GM18868 (cell line): ENCODE measurements around the gene DSCAM.

Experiments used
- ATAC-seq: cut with Tn5 transposase; IDR thresholded peaks from one replicate; pipeline ENCODE4 v1.9.1; 2021; ENCODE audit warnings: mild to moderate bottlenecking, moderate library complexity; ENCODE audit not compliant: unreplicated experiment

DSCAM gene

DNA sequence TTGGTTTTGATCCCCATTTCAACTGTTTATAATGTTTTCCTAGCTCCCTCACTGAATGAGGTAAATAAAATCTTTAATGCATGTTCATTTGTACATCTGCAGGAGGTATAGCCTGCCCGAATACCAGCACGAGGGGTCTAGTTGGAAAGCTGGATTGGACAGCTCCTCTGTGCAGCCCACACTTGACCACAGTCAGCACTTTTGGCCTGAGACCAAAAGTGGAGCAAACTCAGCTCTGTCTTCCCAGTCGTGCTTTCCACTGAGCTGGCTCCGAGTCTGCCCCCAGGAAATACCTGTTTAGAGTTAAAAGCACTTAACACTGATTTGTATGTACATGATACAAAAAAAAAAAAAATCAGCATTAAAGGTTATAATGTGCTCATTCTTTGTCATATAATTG lies 224.4 kb downstream of the DSCAM start:
- ATAC-seq: no peak

DNA sequence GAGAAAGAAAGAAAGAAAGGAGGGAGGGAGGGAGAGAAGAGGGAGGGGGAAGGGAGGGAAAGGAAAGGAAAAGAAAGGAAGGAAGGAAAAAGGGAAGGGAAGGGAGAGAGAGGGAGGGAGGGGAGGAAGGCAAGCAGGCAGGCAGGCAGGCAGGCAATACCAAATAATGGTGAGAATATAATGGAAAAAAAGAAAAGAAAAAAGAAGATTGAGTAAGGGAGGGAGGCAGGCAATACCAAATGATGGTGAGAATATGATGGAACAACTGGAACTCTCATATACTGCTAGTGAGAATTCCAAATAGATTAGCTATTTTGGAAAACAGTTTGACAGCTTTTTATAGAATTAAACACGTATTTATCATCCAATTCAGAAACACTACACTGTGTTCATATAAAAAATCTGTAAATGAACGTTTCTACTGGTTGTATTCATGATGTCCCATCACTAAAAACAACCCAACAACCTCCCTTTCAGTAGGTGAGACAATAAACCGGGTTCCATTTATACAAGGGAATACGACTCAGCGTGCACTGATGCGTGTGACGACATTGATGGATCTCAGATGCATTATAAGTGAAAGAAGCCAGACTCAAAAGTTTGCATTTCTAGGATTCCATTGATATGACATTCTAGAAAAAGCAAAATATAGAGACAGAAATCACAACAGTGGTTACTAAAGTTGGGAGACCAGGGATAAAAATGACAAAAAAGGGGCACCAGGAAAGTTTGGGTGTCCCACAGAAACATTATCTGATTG lies 226.4 kb downstream of the DSCAM start:
- ATAC-seq: no peak

DNA sequence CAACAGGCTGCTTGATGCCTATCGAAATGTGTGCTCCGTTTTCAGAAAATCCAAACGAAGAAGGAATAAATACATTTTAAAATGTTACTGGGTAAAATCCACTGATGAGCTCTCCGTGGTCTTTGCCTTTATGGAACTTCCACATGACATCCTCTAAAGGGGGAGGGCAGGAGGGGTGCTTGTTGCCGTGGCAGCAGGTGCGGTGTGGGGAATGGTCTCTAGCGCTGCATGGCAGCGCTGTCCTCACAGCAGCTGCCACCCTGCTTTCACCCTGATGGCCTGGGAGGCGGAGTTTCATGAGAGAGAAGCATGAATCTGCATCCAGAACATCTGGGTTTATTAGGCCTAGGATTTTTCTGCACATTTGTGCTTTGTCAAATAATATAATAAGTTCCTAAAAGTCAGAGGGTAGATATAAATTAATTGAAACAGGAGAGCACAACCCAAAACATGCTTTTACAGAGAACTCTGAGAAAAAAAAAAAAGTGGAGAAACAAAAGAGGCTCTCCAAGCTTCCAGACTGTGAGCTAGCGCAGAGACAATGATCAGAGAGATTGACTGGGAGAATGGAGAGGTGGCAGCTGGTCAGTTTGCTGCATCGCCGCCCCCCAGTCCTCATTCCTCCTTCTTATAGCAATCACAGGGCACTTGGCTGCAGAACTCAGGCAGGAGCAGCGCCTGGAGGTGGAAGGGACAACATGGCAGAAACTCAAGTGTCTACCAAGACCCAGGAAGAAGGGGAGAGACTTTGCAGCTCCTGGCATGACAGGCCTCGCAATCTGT lies 228.6 kb downstream of the DSCAM start:
- no peak for ATAC-seq

DNA sequence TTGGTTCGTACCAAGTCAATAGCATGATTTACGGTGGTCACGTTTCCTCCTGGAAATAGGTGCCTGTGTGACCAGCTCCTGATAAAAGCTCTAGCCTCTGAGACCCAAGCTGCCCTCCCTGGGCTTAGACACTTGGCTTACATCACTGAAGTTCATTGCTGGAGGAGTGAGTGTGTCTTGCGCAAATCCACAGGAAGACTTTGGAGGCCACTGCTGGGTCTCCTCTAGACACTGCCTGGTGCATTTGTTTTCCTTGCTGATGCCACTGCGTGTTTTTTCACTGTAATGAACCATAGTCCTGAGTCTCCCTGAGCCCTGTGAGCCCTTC lies 230.6 kb downstream of the DSCAM start:
- no peak for ATAC-seq

DNA sequence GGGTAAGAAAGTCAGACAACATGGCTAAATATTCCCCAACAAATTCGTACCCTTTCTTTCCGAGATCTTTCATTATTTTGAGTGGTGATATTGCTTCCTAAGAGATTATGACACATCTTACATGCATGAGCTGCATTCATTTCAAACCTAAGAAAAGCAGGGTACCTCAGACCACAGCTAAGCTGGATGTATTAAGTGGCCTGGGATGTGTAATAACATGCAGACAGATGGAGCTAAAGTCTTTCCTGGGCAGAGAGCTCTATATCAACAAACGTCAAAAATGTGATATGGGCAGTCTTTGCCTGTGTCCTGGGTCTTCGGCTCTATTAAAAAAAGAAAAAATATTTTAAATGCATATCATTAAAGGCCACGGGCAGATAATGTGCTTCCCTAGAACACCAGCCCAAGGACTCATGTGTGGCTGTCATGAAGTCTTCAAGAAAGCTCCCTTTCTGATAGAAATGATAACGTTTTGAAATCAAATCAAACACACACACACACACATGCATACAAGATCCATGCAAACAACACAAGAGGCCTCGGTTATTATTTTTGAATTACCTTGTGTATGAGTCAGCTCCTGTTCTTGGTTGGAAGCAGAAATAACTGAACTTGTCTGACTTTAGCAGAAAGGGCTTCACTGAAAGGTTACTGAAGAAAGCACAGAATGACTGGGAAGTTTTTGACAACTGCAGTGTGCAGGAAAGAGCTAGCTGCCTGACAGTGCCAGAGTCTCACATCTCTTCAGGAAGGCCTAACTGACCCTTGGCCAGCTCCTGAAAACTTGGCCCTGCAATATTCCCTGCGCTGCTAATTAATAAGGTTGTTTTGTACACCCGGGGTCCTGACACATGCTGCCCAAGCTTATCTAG lies 231.2 kb downstream of the DSCAM start:
- ATAC-seq: no peak

DNA sequence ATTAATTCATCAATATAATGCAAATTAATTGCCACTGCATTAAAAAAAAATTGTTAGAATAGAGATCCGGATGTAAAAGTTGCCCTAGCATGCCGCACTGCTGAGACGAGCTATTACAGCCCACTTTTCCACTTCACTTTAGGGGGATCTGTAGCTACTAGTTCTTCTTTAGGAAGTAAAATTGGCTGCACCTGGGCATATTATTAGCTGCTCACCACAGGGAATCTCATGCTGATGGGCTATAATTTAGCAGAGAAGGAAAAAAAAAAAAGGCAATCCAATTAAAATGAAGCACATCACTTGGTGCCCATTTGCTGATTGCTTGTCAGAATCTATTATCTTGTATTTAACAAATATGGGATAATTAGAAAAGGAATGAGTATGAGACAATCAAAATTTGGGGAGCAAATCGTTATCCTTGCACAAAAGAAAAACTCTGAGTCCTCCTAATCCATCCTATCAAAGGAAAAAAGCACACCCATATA lies 233.4 kb downstream of the DSCAM start:
- no peak for ATAC-seq

DNA sequence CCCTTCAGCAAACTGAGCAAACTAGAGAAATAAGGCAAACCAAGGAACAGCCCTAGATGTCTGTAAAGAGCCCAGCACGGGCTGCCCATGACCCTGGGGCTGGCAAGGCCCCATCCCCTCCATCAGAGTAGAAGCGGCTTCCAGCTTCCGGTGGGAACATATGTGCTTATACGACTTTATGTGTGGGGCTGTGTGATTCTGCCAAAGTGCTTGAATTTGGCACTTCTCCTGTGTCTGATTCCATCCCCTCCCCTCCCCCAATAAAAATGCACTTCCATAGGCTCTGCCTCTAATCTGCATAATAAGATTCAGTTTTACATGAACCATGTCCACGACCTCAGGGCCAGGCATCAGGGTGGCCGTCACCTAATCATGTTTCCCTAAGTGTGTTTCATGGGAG lies 236.6 kb downstream of the DSCAM start:
- ATAC-seq: no peak

DNA sequence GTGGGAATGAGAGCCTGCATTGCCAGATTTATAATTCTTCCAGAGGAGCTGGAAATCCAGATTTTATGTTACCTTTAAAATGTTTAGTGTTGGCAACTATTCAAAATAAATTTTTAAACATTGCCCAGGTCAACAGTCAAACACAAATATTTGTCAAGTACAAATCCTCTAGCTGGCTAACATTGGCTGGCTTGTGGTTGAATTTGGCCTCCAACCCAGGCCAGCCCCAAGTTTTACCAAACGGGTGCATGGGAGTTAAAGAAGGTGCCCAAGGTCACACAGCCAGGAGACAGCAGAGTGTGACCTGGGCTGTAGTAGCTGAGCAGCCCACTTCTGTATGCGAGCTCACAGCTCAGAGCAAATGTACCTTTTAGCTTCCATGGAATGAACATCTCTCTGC lies 240.6 kb downstream of the DSCAM start:
- ATAC-seq: no peak

DNA sequence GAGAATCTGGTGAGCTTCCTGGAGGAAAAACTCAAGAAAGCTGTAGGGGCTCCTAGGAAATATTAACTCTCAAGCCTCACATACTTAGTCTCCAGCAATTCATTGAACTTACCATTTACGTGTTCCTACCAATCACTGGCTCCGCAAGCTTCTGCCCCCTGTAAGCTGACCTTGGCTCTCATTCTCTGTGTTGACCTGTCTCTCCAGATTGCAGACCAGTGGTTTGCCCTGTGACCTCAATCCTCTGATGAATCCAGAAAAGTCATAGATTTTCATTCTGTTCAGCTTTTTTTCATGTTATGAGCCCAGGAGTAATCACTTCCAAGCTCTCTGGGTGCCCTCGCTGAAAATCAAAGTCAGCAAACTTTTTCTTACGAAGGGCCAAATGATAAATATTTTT lies 241.9 kb downstream of the DSCAM start:
- ATAC-seq: no peak

DNA sequence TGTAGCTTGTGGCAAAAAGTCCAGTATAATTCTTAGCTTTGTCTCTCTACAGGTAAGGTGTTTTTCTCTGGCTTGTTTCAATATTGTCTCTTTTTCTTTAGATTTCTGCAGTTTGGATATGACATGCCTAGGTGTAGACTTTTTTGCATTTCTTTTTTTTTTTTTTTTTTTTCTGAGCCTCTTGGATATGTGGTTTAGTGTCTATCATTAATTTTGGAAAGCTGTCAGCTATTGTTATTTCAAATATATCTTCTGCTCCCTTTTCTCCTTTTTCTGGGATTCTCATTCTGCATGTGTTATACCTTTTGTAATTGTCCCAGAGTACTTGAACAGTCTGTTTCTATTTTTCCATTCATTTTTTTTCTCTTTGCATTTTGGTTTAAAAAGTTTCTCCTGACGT lies 243.2 kb downstream of the DSCAM start:
- ATAC-seq: no peak

DNA sequence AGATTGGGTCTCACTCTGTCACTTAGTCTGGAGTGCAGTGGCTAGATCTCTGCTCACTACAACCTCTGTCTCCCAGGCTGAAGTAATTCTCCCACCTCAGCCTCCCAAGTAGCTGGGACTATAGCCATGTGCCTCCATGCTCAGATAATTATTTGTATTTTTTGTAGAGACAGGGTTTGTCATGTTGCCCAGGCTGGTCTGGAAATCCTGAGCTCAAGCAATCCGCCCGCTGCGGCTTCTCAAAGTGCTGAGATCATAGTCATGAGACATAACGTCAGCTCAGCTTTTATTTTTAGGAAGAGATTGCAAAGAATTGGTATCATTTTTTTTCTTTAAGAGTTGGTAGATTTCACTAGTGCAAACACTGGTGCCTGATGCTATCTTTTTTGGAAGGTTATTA lies 244.9 kb downstream of the DSCAM start:
- ATAC-seq: no peak

DNA sequence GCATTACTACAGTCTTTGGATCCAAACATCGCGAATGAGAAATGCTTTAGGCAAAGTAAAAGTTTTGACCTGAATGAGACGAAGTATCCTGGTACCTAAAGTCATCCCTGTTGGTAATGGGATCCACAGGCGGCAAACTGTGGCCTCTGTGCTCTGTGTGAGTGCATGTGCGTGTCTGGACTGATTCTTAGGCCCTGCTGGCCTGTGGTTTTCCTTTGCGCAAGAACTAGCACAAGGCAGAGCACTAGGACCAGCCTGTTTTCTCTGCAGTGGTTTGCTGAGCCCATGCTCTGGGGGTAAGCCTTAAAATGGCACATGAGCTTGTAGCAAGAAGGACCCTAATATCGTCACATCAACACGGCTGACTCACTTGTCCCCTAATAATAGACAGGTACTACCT lies 251.2 kb downstream of the DSCAM start:
- ATAC-seq: no peak

DNA sequence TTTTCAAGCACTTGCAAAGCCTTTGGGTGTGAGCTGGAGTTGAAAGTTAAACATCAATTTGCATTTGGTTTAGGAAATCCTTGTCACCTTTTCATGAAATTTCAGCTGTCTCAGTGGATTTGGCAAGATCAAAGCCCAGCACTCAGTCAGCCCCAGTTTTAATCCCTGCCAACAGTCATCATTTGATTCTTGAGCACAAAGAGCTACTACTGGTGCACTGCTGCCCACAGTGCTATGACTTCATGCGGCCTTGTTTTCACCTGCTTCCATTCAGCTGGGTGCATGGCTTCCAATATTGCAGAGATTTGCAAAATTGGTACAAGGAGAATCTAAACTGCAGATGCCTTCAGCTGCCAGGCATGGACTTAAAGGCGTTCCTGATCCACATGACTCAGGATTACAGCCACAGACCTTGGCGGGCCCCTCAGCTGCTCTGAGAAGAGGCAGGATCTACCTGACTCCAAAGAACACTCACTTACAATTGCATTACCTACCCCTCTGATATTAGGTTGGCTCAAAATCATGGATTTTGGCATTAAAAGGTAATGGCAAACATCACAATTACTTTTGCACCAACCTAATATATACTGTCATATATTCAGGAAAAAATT lies 259.1 kb downstream of the DSCAM start:
- no peak for ATAC-seq

DNA sequence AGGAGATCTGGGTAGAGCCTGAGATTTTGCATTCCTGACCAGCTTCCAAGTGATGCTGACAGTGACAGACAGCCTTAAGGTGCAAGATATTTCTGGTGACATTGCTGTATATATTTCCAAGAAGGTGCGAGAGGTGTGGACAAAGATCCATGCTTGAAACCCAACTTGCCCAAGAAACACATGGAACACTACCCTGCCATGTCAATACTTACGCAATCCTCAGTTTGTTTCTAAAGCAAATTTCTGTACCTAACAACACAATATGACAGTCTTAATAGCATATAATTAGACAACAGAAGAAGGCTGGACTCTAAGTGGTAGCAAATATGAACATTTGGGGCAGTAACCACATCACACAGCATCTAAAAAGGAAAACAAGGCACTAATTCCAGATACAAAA lies 260.4 kb downstream of the DSCAM start:
- ATAC-seq: no peak

DNA sequence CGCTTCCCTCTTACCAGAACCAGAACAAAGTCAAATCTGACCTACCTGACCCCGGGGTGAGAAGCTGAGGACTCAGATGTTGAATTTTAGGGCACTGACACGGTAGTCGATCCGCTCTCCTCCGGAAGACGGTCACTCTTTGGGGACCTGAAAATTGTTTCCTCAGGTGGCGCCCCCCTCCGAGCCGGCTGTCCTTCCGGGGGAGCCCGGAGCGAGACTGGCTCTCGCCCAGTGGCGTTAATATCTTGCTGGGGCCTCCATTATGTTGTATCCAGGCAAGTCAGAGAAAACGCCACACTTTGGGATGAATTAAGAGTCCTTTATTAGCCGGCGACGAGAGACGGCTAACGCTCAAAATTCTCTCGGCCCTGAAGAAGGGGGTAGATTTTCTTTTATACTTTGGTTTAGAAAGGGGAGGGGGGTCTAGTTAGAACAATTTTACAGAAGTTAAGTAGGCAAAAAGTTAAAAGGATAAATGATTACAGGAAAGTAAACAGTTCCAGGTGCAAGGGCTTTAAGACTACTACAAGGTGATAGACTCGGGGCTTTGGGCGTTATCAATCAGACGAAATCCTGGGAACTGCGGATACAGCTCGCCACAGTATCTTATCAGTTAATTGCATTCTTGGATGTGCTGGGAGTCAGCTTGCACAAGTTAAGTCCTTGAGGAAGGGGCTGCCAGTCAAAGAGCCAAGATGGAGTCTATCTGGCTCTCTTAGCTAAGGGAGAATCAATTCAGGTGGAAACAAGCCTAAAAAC lies 269.5 kb downstream of the DSCAM start:
- ATAC-seq: no peak

DNA sequence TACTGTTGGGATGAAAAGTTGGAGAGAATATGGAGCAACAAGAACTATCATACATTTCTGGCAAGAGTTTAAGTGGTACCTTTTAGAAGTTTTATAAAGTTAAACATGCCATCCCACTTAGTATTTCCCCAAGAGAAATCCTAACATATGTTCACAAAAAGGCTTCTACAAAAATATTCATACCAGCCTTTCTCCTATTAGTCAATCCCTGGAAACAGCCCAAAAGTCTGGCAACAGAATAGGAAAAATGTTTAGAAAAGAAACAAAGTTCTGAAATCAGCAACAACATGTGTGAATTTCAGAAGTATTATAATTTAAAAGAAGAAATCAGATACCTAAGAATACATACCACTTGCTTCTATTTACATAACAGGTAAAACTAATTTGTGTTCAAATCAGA lies 271.0 kb downstream of the DSCAM start:
- ATAC-seq: no peak

DNA sequence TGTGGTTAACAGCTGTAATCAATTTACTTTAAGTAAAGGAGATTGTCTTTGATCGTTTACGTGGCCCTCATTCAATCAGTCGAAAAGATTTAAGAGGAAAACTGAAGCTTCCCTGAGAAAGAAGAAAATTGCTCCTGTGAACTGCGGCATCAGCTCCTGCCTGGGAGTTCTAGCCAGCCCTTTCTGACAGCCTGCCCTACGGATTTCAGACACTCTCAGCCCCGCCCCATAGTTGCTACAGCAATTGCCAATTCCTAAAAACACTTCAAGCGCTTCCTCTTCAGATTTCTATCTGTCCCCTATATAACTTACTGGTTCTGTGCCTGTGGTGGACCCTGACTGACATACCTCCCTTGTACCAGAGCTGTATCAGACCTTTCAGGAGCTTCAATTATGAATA lies 277.6 kb downstream of the DSCAM start:
- no peak for ATAC-seq

DNA sequence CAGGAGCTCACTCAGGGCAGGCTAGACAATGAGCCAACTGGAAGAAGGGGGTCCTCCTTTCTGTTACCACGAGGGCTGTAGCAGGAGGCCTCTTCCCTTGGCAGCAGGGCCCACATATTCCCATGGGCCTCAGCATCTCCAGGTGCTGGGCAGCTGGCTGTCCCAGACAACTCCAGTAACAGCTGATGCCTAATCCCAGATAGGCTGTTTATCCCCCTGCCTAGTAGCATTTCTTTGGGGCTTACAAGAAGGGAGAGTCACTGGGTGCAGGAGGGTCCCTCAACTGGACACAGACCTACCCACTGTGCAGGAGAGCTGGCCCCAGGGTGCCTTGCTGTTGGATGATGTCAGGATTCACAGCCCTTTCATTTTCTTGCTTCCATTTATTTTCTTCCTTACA lies 278.2 kb downstream of the DSCAM start:
- ATAC-seq: no peak

DNA sequence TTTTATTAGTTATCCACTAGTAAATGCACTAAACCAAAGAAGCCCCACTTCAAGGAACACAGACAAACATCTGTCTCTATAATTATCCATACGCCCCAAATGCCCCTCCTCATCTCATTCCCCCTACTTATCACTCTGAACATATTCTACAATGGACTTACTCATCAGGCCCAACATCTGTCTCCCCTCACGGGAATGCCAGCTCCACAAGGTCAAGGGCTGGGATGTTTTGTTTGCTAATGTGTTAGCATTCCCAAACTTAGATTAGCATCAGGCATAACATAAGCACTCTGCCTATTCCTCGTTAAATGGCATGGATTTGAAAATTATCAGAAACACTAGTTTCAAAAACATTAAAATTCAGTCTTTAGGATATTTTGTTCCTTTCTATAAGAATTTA lies 279.5 kb downstream of the DSCAM start:
- ATAC-seq: no peak

DNA sequence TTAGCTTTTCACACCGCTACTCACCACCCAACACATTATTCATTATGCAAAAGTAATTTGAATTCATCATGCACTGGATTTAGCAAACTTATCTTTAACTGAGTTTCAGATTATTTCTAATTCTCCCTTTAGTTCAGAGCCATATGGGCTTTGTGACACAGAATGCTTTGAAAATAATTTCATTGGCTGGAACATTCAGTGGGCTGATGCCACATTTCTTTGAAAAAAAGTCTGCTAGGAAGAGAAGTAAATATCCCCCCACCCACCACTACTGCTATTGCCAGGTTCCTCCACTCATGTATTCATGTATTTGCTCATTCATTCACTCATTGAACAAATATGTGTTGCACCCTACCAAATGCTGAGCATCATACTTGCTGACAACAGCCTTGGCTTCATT lies 280.5 kb downstream of the DSCAM start:
- ATAC-seq: no peak
